GM19099 (cell line): ENCODE measurements around the gene NAV1.

ENCODE experiments used
- POLR2A ChIP-seq: IDR thresholded peaks from 3 replicates; pipeline ENCODE4 v1.6.1; 2011; ENCODE audit warnings: low read depth; ENCODE audit not compliant: insufficient read length; ENCODE audit errors: extremely low read depth

The NAV1 gene, protein sequence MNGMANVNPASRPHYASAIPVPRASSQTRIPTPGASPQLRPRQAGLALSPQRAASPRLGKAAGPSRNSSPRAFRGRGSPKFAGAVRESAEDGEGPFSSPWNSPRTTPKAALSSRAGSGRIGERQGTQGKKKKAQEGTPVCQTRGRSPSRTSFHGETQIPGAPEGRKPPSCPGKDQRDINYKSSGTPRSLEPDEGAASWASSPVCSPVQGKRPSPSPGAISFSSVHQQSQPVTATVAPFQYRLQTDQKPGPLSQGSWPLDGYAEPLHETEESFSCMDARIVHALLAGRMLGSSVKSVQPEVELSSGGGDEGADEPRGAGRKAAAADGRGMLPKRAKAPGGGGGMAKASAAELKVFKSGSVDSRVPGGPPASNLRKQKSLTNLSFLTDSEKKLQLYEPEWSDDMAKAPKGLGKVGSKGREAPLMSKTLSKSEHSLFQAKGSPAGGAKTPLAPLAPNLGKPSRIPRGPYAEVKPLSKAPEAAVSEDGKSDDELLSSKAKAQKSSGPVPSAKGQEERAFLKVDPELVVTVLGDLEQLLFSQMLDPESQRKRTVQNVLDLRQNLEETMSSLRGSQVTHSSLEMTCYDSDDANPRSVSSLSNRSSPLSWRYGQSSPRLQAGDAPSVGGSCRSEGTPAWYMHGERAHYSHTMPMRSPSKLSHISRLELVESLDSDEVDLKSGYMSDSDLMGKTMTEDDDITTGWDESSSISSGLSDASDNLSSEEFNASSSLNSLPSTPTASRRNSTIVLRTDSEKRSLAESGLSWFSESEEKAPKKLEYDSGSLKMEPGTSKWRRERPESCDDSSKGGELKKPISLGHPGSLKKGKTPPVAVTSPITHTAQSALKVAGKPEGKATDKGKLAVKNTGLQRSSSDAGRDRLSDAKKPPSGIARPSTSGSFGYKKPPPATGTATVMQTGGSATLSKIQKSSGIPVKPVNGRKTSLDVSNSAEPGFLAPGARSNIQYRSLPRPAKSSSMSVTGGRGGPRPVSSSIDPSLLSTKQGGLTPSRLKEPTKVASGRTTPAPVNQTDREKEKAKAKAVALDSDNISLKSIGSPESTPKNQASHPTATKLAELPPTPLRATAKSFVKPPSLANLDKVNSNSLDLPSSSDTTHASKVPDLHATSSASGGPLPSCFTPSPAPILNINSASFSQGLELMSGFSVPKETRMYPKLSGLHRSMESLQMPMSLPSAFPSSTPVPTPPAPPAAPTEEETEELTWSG (N-terminal part only)

GRCh38 chr1:201538612-201539551, at the start of gene NAV1:
Gene NAV1 (plus strand): TSS chr1:201539127. CDS start chr1:201622885, 83,758 bp downstream.
- no peak for TF ChIP-seq POLR2A

GRCh38 chr1:201489643-201490261, 49.2 kb upstream of the NAV1 start:
- no peak for TF ChIP-seq POLR2A

- TF ChIP-seq POLR2A, result no peak
Observed at GRCh38 chr1:201490708-201491131, 48.2 kb upstream of the NAV1 start.

DNA sequence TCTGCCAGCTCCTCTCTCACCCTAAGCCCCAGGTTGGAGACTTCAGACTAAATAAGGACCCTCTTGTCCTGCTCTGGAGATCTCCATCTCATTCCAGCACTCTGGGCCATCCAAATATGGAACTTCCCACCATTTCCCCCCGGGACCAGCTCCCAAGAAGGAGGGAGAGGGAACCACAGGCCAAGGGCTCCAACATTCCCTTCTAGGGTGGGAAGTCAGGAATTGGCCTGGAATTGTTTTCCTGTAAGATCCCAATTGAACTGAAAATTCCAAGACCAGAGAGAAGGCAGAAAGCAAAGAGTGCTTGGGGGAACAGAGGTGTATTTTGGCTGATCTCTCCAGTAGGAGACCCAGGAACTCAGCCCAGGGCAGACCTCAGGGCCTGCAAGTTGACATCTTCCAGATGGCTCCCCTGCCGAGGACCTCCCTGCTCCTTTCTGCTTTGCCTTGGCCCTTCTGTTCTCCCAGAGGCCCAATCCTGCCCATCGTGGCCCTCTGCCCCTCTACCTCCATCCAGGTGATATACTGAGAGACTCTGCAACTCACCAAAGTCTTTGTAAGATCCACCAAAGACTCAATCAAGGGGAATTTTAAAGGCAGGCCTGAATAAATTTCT, 46.9 kb upstream of the NAV1 start:
- no peak for TF ChIP-seq POLR2A

DNA sequence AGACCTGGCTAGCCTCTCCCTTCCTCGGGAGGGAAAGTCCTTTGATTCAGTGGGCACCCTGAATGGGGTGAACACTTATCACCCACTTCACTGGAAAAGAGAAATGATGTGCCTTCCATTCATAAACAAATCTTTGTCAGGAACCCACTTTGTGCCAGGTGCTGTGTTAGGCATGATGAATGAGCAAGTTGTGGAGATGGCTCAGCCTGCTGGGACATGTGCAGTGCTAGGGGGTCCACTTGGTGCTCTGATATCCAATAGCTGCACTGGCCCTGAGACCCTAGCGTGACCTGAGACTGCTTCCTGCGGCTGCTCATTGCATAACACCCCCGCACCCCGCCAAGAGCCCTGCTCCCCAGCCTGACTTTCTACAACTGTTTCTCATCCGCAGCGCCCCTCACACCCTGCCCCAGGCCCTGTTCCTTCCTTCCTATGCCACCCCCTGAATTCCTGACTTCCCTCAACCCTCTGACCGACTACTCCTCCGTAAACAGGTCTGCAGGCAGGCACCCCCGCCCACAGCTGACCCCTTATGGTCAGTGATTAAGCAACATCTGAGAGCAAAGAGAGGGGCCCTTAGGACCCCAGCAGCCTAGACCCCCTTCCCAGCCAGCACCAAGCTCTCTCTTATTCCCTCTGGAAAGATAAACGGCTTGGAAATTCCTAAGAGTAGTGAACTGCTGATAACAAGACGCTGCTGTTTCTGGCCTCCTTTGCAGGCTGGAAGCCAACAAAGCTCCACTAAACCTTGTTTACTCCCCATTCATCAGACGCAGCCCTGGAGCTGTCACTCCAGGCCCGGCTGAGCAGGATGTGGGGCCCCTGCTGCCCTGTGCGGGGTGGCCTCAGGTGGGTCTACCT, 44.9 kb upstream of the NAV1 start:
- TF ChIP-seq POLR2A, result no peak

DNA sequence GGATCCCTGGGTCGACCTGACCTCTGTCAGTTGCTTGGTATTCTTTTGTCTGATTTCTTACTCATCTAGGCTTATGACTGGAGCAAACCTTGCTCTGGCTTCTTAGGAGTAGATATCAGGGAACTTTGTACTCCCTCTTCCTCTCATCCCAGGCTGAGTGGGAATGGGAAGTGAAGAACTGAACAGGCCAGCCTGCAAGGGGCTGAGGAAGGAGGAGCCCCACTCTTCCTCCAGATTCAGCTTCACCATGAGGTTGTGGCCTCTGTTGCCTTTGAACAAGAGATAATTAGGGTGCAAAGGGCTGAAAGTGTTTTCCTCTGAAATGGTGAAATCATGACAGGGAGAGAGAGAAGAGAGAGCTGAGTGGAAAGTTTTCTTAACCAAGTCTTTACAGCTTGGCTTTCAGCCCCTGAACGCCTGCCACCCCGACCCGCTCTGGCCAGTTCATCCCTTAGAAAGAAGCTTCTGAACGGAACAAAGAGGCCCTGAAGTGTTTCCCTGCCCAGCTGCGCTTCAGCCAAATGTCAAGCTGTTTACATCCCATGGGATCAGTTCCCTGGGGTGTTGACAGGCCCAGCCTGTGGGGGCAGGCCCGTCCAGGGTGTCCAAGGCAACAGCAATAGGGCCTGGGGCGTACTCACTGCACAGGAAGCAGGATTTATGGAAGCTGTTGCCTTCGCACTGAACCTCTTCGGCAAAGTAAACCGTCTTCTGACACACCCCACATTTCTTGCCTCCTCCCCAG, 43.2 kb upstream of the NAV1 start:
- TF ChIP-seq POLR2A, result no peak

DNA sequence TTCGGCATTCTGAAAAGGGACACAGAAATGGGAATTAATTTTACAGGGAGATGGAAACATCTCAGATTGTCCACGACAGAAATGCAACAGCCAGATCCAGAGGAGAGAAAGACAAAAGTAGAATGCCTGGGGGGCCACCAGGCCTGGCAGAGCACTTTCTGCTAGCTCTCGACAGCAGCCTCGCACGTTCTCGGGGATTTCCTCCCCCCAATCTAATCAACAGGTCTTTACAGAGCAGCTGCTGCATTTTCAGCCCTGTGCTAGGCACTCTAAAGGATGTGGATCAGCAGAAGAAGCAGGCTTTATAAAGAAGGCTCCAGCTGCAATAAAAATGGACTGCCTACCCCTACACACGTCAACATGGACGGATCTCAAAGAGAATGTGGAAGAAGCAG, 42.6 kb upstream of the NAV1 start:
- no peak for TF ChIP-seq POLR2A

DNA sequence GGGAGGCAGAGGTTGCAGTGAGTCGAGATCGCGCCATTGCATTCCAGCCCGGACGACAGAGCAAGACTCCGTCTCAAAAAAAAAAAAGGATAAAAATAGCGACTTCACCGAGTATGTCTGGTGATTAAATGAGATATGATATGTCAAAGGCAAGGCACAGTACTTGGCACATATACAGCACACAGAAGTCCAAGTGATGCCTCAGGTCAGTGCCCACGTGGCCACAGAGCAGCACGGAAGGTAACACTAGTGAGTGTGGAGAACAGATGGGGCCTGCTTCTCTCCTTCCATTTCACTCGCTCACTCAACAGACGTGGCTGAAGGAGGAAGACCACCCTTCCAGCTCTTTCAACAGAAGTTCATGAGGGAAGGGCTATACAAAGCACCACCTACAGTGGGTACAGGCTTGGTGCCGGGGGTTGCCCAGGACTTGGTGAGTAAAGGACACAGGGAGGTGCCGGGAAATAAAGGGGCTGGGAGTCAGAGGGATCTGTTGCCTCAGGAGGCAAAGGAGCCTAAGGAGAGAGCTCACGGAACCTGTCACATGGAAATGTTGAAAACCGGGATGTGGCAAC, 40.9 kb upstream of the NAV1 start:
- TF ChIP-seq POLR2A, result no peak

DNA sequence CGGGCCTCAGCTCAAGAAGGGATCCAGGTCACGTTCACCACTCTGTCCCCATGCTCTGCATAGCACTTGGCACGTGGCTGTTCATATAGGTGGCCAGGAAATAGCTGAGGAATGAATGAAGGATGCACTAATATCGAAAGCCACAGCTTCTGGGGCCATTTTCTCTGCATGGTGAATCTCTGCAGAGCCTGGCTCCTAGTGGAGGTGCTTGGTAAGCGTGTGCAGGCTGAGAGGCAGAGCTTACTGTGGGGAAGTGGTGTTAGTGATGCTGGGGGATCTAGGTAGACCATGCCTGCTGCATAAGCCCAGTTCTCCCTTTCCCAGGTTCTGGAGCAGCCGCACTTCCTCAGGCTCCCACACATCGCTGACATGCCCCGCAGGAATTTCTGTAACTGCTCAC, 40.3 kb upstream of the NAV1 start:
- no peak for TF ChIP-seq POLR2A

- no peak for TF ChIP-seq POLR2A
Observed at GRCh38 chr1:201499191-201499590, 39.7 kb upstream of the NAV1 start.
